Hematopoietic multipotent progenitor cell treated with erythropoietin and hydrocortisone succinate and interleukin-3 and kit ligand, for 4 days (in vitro differentiated cells): ENCODE results near the gene TM9SF4.
"Not testable (repeated sequence)": the region's sequence is repeated elsewhere in the genome, so short reads cannot be mapped to it uniquely, and the experiment has no call there.

Experiments used
- DNase-seq: peaks from one replicate; pipeline ENCODE4 v3.0.0-alpha.2; 2015

Gene TM9SF4

GRCh38 chr20:32098786-32099185, 10.7 kb upstream of the TM9SF4 start:
- no peak for DNase-seq

GRCh38 chr20:32108814-32109391, 611 bp upstream of the TM9SF4 start:
- no peak for DNase-seq

DNA sequence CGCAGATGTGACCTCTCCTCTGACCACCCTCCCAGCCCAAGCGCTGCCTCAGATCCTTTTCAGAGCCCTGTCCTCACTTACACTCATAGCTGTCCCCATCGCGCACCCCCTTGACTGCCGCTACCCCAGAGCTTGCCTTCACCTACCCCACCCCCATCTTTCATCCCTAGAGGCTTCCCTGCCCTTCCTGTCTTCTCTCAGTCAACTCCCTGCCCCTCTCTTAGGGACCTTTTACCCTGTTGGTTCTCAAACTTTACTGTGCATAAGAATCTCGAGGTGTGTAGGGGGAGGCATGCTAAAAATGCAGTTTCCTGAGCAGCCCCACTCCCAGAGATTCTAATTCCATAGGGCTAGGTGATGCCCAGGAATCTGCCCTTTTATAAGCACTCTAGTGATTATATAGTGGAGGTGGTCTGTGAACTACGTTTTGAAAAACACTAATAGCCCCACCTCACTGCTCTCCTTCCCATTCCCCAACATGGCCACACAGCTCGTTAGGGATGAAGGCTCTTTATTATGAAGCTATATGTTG, 725 bp downstream of the TM9SF4 start:
- no peak for DNase-seq

DNA sequence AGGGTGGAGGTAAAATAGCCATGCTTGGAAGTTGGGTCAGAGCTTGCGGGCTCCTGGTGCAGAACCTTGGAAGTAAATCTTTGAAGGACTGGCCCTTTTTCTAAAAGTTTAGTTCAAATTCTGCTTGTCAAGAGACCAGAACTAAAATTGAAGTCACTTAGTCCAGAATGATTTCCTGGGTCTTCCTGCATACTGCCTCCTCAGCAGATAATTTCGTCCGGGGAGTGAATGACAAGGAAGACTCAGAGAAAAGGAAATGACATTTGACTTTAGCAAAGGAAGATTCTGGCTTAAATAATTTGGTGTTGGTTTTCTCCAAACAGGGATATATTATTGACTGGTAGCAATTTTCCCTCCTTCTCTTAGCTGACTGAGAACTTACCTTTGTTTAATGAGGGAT, 1.2 kb downstream of the TM9SF4 start:
- DNase-seq: no peak

GRCh38 chr20:32111156-32111686, 1.7 kb downstream of the TM9SF4 start:
- DNase-seq: no peak

- DNase-seq: no peak
These were observed 2.2 kb downstream of the TM9SF4 start for GRCh38 chr20:32111753-32112152.

DNA sequence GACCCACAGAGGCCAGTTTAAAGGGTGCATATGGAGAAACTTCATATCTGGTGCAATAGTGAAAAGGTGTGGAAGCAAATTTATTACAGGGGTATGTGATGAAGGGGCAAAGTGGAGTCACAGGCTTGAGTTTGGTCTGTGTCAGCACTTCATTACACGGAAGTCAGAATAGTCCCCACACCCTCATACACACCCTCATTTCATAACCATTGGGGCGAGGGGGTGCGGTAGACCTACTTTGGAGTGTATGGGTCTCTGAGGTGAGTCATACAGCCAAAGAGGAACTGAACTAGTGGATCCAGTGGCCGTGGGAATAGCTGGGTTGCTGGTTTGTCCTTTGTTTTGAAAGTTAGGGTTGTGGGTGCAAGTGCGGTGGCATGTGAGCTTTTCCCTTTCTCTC, 3.3 kb downstream of the TM9SF4 start:
- DNase-seq: peak; percentile 84

DNA sequence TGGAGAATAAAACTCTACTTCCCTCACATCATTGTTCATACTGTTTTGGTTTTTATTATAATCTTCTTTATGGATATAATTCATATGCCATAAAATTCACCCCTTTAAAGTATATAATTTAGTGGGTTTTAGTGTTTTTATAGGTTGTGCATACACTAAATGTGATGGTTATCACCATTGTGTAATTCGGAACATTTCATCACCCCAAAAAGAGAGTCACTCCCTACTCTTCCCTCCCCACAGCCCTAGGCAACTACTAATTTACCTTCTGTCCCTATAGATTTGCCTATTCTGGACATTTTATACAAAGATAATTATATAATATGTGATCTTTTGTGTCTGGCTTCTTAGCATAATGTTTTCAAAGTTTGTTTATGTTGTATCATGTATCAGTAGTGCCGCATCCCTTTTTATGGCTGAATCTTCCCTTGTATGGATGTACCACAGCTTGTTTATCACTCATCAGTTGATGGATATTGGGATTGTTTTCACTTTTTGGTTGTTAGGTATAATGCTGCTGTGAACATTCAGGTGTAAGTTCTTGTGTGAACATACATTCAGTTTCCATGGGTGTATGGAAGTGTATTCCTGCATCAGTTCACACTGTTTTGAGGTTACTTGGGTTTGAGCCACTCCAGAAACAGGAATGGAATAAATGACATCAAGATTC, 4.2 kb downstream of the TM9SF4 start:
- peak; percentile 21 for DNase-seq

- no peak for DNase-seq
These were observed 4.9 kb downstream of the TM9SF4 start for GRCh38 chr20:32114305-32114960.

DNA sequence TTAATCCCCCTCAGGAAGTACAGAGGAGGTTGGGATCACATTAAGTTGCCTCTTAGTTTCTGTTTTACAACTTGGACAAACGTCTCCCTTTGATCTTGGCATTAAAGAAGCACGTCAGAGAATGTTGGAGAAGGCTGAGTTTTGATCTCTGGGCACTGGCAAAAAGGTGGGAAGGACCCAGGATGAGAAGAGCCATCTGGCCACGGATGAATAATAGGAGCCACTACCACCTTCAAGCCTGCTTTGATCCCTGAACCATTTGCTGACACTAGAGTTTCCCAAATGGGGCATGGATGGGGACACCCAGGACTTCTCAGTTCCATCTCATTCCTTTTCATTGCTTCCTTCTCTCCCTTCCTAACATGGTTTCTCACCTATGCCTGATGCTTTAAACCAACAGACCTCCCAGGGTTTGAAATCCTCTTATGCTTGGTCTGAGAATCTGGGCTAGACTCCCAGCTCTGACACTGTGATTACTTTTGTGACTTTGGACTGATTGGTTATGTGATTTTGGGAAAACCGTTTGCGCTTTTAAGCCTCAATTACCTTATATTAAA, 5.8 kb downstream of the TM9SF4 start:
- DNase-seq: no peak

GRCh38 chr20:32116079-32116521, 6.6 kb downstream of the TM9SF4 start:
- no peak for DNase-seq

DNA sequence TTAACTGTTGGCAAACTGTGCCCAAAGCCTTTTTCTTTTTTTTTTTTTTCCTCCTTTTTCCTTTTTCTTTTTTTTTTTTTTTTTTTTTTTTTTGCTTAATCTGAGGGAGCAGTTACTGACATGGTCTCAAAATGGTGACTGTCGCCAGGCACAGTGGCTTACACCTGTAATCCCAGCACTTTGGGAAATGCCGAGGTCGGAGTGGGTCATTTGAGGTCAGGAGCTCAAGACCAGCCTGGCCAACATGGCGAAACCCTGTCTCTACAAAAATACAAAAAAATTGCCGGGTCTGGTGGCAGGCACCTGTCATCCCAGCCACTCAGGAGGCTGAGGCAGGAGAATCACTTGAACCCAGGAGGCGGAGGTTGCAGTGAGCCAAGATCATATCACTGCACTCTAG, 7.3 kb downstream of the TM9SF4 start:
- DNase-seq: not testable (repeated sequence)

GRCh38 chr20:32118427-32118826, 8.9 kb downstream of the TM9SF4 start:
- not testable (repeated sequence) for DNase-seq

GRCh38 chr20:32119734-32120133, 10.2 kb downstream of the TM9SF4 start:
- no peak for DNase-seq

- DNase-seq: not testable (repeated sequence)
These were observed 12.4 kb downstream of the TM9SF4 start for GRCh38 chr20:32121908-32122307.

GRCh38 chr20:32123088-32123487, 13.6 kb downstream of the TM9SF4 start:
- no peak for DNase-seq

- DNase-seq: no peak
These were observed 15.5 kb downstream of the TM9SF4 start for GRCh38 chr20:32124916-32125454.

GRCh38 chr20:32125506-32125905, 16.0 kb downstream of the TM9SF4 start:
- DNase-seq: no peak

GRCh38 chr20:32126919-32127318, 17.4 kb downstream of the TM9SF4 start:
- DNase-seq: no peak

- no peak for DNase-seq
These were observed 17.8 kb downstream of the TM9SF4 start for GRCh38 chr20:32127347-32127746.

- no peak for DNase-seq
These were observed 18.7 kb downstream of the TM9SF4 start for GRCh38 chr20:32128167-32128566.

DNA sequence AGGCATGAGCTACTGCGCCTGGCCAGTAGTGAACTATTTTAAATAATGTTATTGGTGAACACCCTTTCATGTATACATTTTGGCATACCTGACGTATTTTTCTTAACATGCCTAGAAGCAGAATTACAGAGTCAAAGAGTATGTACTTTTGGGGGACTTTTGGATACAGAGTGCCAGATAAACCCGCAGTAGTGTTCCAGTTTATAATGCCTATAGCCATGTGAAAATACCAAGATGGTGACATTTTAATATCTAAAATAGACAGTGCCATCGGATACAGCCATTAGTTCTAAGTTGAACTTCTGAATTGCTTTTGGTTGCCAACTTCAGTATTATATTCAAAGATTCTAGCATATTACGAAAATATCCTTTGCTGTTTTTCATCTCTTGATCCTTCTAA, 20.3 kb downstream of the TM9SF4 start:
- DNase-seq: no peak

DNA sequence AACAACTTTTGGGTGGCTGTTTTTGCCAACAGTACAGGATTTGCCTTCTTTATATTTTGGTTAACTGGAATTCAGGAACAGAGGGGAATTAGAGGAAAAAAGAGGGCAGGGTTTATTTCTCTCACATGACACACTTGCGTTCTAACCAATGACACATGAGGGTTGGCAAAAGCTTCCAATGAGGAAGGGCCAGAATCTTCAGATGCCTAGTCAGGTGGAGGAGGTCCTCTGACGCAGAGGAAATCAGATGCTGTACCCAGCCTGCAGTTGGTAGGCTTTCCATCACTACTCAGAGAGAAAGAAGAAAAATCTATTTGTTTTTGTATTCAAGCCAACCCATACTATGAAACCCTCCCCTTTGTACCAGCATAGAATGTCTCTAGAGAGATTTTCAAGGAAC, 20.8 kb downstream of the TM9SF4 start:
- DNase-seq: no peak
